ENCODE measurements around the gene CCS.

The CCS gene

GRCh38 chr11:66607126-66607834, 14.3 kb downstream of the CCS start:
- H3K36me3 ChIP-seq (ENCODE audit: insufficient read depth, low read length) = peaks cover 15% of the 10 kb centered on the region; the same call in 1 of the 2 replicates
- no peak for DNase-seq (ENCODE audit: low read depth, low spot score)
- H3K9ac ChIP-seq (ENCODE audit: insufficient read length) = no peak overlapping the region
- TF ChIP-seq POLR2AphosphoS5 (IDR thresholded peaks at IDR 0.05; ENCODE audit: borderline replicate concordance, low read depth, low read length) (no peak), FOXP2 (optimal IDR thresholded peaks at IDR 0.05; ENCODE audit: control extremely low read depth, extremely low read length, insufficient read depth) (no peak), EZH2 (IDR thresholded peaks at IDR 0.05) (no peak)
- no peak overlapping the region for H3K4me3 ChIP-seq
- H3K9me3 ChIP-seq (ENCODE audit: low read depth, low read length) = no peaks in the 10 kb centered on the region
- H3K27ac ChIP-seq = no peak overlapping the region

DNA sequence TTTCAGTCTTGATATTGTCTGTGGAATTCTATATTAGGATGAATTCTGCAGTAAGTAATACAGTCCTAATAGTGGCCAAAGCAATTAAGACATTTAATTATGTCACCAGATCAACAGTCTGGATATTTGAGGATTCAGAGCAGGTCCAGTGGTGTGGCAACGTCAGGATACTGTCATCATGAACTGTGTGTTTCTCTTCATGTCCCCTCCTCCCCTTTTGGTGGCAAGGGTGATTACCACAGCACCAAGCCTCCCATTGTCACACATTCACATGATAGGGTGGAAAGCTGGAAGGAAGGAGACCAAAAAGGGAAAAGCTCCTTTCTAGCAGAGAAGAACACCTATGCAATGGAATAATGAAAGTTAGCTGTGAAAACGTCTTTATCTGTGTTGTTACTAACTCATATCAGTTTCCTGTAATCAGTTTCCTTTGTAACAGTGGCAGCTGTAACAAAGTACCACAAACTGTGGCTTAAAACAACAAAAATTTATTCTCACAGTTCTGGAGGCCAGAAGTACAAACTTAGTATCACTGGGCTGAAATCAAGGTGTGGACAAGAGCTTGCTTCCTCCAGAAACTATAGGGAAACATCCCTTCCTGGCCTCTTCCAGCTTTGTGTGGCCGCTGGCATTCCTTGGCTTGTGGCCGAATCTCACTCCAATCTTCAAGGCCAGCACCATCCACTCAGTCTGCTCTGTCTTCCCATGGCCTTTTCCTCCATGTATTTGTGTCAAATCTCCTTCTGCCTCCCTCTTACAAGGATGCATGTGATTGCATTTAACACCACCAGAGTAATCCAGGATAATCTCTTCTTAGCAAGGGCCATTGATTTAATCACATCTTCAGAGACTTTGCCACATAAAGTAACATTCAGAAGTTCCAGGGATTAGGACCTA, 17.0 kb downstream of the CCS start:
- Histone ChIP-seq H3K36me3 (ENCODE audit: insufficient read depth, low read length) (peaks cover 8% of the 10 kb centered on the region; the same call in 1 of the 2 replicates), H3K27ac (no peak overlapping the region), H3K9me3 (ENCODE audit: low read depth, low read length) (no peaks in the 10 kb centered on the region), H3K4me3 (no peak overlapping the region), H3K9ac (ENCODE audit: insufficient read length) (no peak overlapping the region)
- DNase-seq (ENCODE audit: low read depth, low spot score) = no peak
- TF ChIP-seq FOXP2 (optimal IDR thresholded peaks at IDR 0.05; ENCODE audit: control extremely low read depth, extremely low read length, insufficient read depth) = no peak
- TF ChIP-seq EZH2 (IDR thresholded peaks at IDR 0.05) = no peak
- TF ChIP-seq POLR2AphosphoS5 (IDR thresholded peaks at IDR 0.05; ENCODE audit: borderline replicate concordance, low read depth, low read length) = no peak

DNA sequence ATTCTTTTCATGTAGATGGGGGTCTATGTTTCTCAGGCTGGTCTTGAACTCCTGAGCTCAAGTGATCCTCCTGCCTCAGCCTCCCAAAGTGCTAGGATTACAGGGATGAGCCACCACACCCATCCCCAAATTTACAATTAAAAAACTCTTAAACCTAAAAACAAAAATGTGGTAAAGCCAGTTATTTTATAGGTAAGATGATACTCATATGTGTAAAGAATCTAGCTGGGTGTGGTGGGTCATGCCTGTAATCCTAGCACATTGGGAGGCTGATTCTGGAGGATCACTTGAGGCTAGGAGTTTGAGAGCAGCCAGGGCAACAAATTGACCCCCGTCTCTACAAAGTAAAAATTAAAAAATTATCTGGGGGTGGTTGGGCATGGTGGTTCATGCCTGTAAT, 19.5 kb downstream of the CCS start:
- TF ChIP-seq POLR2AphosphoS5 (IDR thresholded peaks at IDR 0.05; ENCODE audit: borderline replicate concordance, low read depth, low read length) (no peak), EZH2 (IDR thresholded peaks at IDR 0.05) (no peak), FOXP2 (optimal IDR thresholded peaks at IDR 0.05; ENCODE audit: control extremely low read depth, extremely low read length, insufficient read depth) (no peak)
- no peaks in the 10 kb centered on the region for H3K9me3 ChIP-seq (ENCODE audit: low read depth, low read length)
- no peak overlapping the region for H3K27ac ChIP-seq

DNA sequence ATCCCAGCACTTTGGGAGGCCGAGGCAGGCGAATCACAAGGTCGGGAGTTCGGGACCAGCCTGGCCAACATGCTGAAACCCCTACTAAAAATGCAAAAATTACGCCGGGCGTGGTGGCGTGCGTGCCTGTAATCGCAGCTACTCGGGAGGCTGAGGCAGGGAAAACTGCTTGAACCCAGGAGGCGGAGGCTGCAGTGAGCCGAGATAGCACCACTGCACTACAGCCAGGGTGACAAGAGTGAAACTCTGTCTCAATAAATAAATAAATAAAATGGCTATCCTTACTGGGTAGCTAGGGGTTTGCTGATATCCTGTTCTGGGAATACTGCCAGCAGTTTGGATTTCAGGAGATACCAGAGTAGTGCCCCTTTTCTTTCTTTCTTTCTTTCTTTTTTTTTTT, 21.1 kb downstream of the CCS start:
- no peak overlapping the region for H3K9ac ChIP-seq (ENCODE audit: insufficient read length)
- TF ChIP-seq EZH2 (IDR thresholded peaks at IDR 0.05) (no peak), POLR2AphosphoS5 (IDR thresholded peaks at IDR 0.05; ENCODE audit: borderline replicate concordance, low read depth, low read length) (no peak), FOXP2 (optimal IDR thresholded peaks at IDR 0.05; ENCODE audit: control extremely low read depth, extremely low read length, insufficient read depth) (no peak)
- no peak overlapping the region for H3K4me3 ChIP-seq
- no peak for DNase-seq (ENCODE audit: low read depth, low spot score)
- no peaks in the 10 kb centered on the region for H3K9me3 ChIP-seq (ENCODE audit: low read depth, low read length)
- H3K27ac ChIP-seq = no peak overlapping the region
- peaks cover 19% of the 10 kb centered on the region for H3K36me3 ChIP-seq (ENCODE audit: insufficient read depth, low read length)

More for the DNA sequence above, 19.5 kb downstream of the CCS start:
- Histone ChIP-seq H3K9ac (ENCODE audit: insufficient read length) (no peak overlapping the region), H3K4me3 (no peak overlapping the region), H3K36me3 (ENCODE audit: insufficient read depth, low read length) (peaks cover 3% of the 10 kb centered on the region)
- DNase-seq (ENCODE audit: low read depth, low spot score) = no peak

GRCh38 chr11:66616379-66617154, 23.6 kb downstream of the CCS start, which contains the start of gene RBM14:
RBM14 (plus strand) TSS chr11:66616630; CDS start chr11:66616721, 91 bp downstream.
- peak; percentile 96 for DNase-seq (ENCODE audit: low read depth, low spot score)
- Histone ChIP-seq H3K27ac (peak within 1 kb of the TSS; percentile 98), H3K4me3 (peak within 1 kb of the TSS; percentile 98), H3K9me3 (ENCODE audit: low read depth, low read length) (no peaks in the 10 kb centered on the region), H3K9ac (ENCODE audit: insufficient read length) (peak within 1 kb of the TSS; percentile 99), H3K36me3 (ENCODE audit: insufficient read depth, low read length) (peaks cover 38% of the 10 kb centered on the region)
- peak; percentile 99 for TF ChIP-seq POLR2AphosphoS5 (IDR thresholded peaks at IDR 0.05; ENCODE audit: borderline replicate concordance, low read depth, low read length)
- peak; percentile 48 for TF ChIP-seq FOXP2 (optimal IDR thresholded peaks at IDR 0.05; ENCODE audit: control extremely low read depth, extremely low read length, insufficient read depth)
- TF ChIP-seq EZH2 (IDR thresholded peaks at IDR 0.05) = no peak

- no peak for DNase-seq (ENCODE audit: low read depth, low spot score)
- H3K9me3 ChIP-seq (ENCODE audit: low read depth, low read length) = no peaks in the 10 kb centered on the region
- peak overlapping the region; percentile 98 for H3K4me3 ChIP-seq
- no peak overlapping the region for H3K27ac ChIP-seq
- peaks cover 45% of the 10 kb centered on the region for H3K36me3 ChIP-seq (ENCODE audit: insufficient read depth, low read length)
- peak overlapping the region; percentile 96 for H3K9ac ChIP-seq (ENCODE audit: insufficient read length)
- TF ChIP-seq FOXP2 (optimal IDR thresholded peaks at IDR 0.05; ENCODE audit: control extremely low read depth, extremely low read length, insufficient read depth) = no peak
- TF ChIP-seq EZH2 (IDR thresholded peaks at IDR 0.05) = no peak
- no peak for TF ChIP-seq POLR2AphosphoS5 (IDR thresholded peaks at IDR 0.05; ENCODE audit: borderline replicate concordance, low read depth, low read length)
Observed at GRCh38 chr11:66617155-66617834, 24.3 kb downstream of the CCS start.

DNA sequence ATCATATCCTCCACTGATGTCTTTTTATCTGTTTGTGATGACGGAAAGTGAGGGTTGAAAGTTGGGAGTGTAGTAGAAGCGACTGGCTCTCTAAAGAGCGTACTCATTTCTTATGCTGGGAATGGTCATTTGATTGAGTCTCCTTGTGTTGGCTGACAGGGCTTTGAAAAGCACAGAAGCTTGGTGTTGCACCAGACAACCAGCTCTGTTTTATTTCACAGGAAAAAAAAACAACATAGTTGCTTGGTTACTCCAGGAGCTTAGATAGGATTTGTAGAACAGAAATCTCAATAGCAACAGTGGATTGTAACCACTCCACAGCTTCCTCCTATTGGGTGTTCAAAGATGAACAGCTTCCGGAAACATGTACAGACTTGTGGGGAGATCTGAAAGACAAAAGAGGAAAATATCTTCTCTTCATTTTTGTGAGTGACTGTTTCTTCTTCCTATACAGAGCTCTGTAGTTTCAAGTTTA, 26.1 kb downstream of the CCS start:
- Histone ChIP-seq H3K9me3 (ENCODE audit: low read depth, low read length) (no peaks in the 10 kb centered on the region), H3K36me3 (ENCODE audit: insufficient read depth, low read length) (peaks cover 63% of the 10 kb centered on the region), H3K27ac (no peak overlapping the region), H3K4me3 (peak overlapping the region; percentile 98), H3K9ac (ENCODE audit: insufficient read length) (no peak overlapping the region)
- TF ChIP-seq EZH2 (IDR thresholded peaks at IDR 0.05) (no peak), FOXP2 (optimal IDR thresholded peaks at IDR 0.05; ENCODE audit: control extremely low read depth, extremely low read length, insufficient read depth) (no peak), POLR2AphosphoS5 (IDR thresholded peaks at IDR 0.05; ENCODE audit: borderline replicate concordance, low read depth, low read length) (no peak)
- DNase-seq (ENCODE audit: low read depth, low spot score) = no peak

All from SK-N-MC (cell line).